Neuronal stem cell (in vitro differentiated cells): Measurements from ENCODE around the gene OTOP3.
A peak's percentile ranks its signal among the peaks of the same experiment; 100 is the strongest.

ENCODE experiments used
- DNase-seq: peaks from one replicate; pipeline ENCODE4 v3.0.0-alpha.2; 2013; ENCODE audit warnings: low spot score
- H2AFZ ChIP-seq: one replicate; pipeline ENCODE4 v1.6.1; 2013; ENCODE audit warnings: mild to moderate bottlenecking, low read length, inconsistent platforms
- H2AK5ac ChIP-seq: 2 replicates; pipeline ENCODE4 v1.6.1; 2013; ENCODE audit warnings: low read depth, mild to moderate bottlenecking, inconsistent platforms, low read length, moderate library complexity, mixed read lengths
- H2BK120ac ChIP-seq: 2 replicates; pipeline ENCODE4 v1.6.1; 2013; ENCODE audit warnings: low read depth, mild to moderate bottlenecking, inconsistent platforms, low read length, moderate library complexity, mixed read lengths
- H2BK12ac ChIP-seq: one replicate; pipeline ENCODE4 v1.6.1; 2013; ENCODE audit warnings: low read length, inconsistent platforms
- H2BK15ac ChIP-seq: 2 replicates; pipeline ENCODE4 v1.6.1; 2013; ENCODE audit warnings: mild to moderate bottlenecking, low read length, inconsistent platforms, mixed read lengths
- H2BK5ac ChIP-seq: one replicate; pipeline ENCODE4 v1.6.1; 2013; ENCODE audit warnings: inconsistent platforms, mild to moderate bottlenecking, low read length, moderate library complexity
- H3K14ac ChIP-seq: one replicate; pipeline ENCODE4 v1.6.1; 2013; ENCODE audit warnings: low read length, inconsistent platforms
- H3K18ac ChIP-seq: 2 replicates; pipeline ENCODE4 v1.6.1; 2013; ENCODE audit warnings: low read length, inconsistent platforms
- H3K23ac ChIP-seq: 2 replicates; pipeline ENCODE4 v1.6.1; 2013; ENCODE audit warnings: low read depth, mild to moderate bottlenecking, mixed read lengths, low read length, inconsistent platforms; ENCODE audit not compliant: poor library complexity
- H3K27ac ChIP-seq: replicated peaks from 3 replicates; pipeline ENCODE4 v1.5.1; 2013; ENCODE audit warnings: low read length, inconsistent platforms
- H3K27me3 ChIP-seq, 3 experiments: 2 replicates each; pipeline ENCODE4 v1.6.1; 2013; ENCODE audit warnings: low read length in 3 of 3, mild to moderate bottlenecking in 2 of 3, inconsistent platforms in 1 of 3, low read depth in 1 of 3, mixed read lengths in 1 of 3, moderate library complexity in 1 of 3; ENCODE audit not compliant: control insufficient read depth in 3 of 3, insufficient read depth in 3 of 3
- H3K36me3 ChIP-seq, 2 donors: replicated peaks in 1 of 2; 2 replicates each; pipeline ENCODE4 v1.6.1; 2013; ENCODE audit warnings: low read length in 2 of 2; ENCODE audit not compliant: control insufficient read depth in 2 of 2, insufficient read depth in 2 of 2
- H3K4ac ChIP-seq: 2 replicates; pipeline ENCODE4 v1.6.1; 2013; ENCODE audit warnings: inconsistent platforms, mild to moderate bottlenecking, low read length, moderate library complexity
- H3K4me1 ChIP-seq, 2 donors: 1 replicate in 1 of 2; 2 replicates in 1 of 2; pipeline ENCODE4 v1.6.1; 2013; ENCODE audit warnings: low read length in 2 of 2, low read depth in 1 of 2; ENCODE audit not compliant: control insufficient read depth in 2 of 2, insufficient read depth in 1 of 2
- H3K4me2 ChIP-seq: one replicate; pipeline ENCODE4 v1.6.1; 2013; ENCODE audit warnings: mild to moderate bottlenecking, low read length, inconsistent platforms; ENCODE audit not compliant: insufficient read depth, poor library complexity, severe bottlenecking
- H3K4me3 ChIP-seq, 2 donors: 2 replicates each; pipeline ENCODE4 v1.5.1; 2013; ENCODE audit warnings: low read length in 2 of 2, mild to moderate bottlenecking in 2 of 2, inconsistent platforms in 1 of 2, moderate library complexity in 1 of 2
- H3K79me1 ChIP-seq: one replicate; pipeline ENCODE4 v1.6.1; 2013; ENCODE audit warnings: low read depth, mild to moderate bottlenecking, inconsistent platforms, low read length, moderate library complexity
- H3K9ac ChIP-seq: one replicate; pipeline ENCODE4 v1.6.1; 2013; ENCODE audit warnings: mild to moderate bottlenecking, low read depth, low read length, inconsistent platforms; ENCODE audit not compliant: poor library complexity
- H3K9me3 ChIP-seq, 2 donors: replicated peaks in 1 of 2; 2 replicates each; pipeline versions ENCODE3 to v1.6.1; 2013; ENCODE audit warnings: low read length in 2 of 2, mild to moderate bottlenecking in 2 of 2, inconsistent platforms in 1 of 2, low read depth in 1 of 2, mixed read lengths in 1 of 2, moderate library complexity in 1 of 2; ENCODE audit not compliant: control insufficient read depth in 2 of 2, insufficient read depth in 1 of 2
- H4K8ac ChIP-seq: one replicate; pipeline ENCODE4 v1.6.1; 2013; ENCODE audit warnings: low read depth, mild to moderate bottlenecking, inconsistent platforms, low read length, moderate library complexity
- H4K91ac ChIP-seq: one replicate; pipeline ENCODE4 v1.6.1; 2013; ENCODE audit warnings: low read length, low read depth, mild to moderate bottlenecking, inconsistent platforms; ENCODE audit not compliant: poor library complexity
- WGBS, 2 donors: extraction: QIAGEN DNeasy Blood & Tissue Kit; methylation state at CpG; one replicate each; pipeline ENCODE4 v1.1.7; 2013; ENCODE audit warnings: missing lambda C conversion rate in 2 of 2, mixed read lengths in 1 of 2; ENCODE audit not compliant: insufficient read length in 2 of 2, insufficient replicate concordance in 1 of 2; ENCODE audit errors: extremely low coverage in 2 of 2; 5-methylcytosine and 5-hydroxymethylcytosine counted together

Gene OTOP3

DNA sequence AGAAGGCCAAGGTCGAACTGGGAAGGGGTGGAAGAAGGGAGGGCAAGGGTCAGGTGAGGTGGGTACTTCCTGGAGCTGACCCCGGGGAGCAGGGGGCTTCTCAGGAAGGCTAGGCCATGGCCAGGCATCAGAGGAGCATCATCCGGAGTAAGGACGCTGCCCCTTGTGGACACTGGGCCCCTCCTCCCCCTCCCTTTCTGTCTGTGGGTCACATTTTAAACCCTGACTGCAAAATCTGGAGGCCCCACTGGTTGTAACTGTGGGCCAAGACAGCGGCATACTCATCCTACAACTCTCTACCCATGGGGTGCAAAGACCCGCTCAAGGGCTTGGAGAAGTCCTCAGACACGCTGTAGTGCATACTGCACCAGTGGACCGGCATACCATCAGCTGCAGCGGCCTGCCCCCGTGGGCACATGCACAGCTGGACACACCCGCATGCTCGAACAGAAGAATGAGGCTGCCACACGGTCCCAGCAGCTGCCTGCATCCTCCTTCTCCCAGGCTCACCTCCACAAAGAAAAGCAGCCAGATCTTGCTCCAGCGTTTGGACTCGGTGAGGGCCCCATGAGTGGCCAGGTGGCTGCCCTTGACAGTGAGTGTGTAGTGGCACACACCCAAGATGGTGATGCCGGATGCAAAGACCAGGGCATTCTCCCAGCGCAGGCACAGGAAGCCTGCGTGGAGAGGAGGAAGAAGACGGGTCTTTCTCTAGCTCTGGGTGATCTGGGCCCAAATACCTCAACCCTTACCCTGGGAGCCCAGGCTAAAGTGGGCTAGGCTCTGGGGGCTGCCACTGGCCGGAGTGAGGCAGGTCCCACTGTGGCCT lies 43.5 kb upstream of the OTOP3 start:
- H3K9me3 ChIP-seq: no peaks in the 10 kb centered on the region
- no peak overlapping the region for H3K4me3 ChIP-seq
- H2BK15ac ChIP-seq: peak overlapping the region; percentile 49
- H3K36me3 ChIP-seq: no peaks in the 10 kb centered on the region
- peak overlapping the region; percentile 71 for H3K18ac ChIP-seq
- no peak overlapping the region for H2AFZ ChIP-seq
- no CpG with 5 or more reads among the region's 20 CpGs for WGBS, 2 donors
- DNase-seq: no peak
- peak overlapping the region; percentile 90 for H2AK5ac ChIP-seq
- no peak overlapping the region for H2BK12ac ChIP-seq
- H3K23ac ChIP-seq: no peak overlapping the region
- H3K4ac ChIP-seq: no peak overlapping the region
- no peak overlapping the region for H4K8ac ChIP-seq
- peaks cover 0 to 7% of the 10 kb centered on the region in 2 donors for H3K4me1 ChIP-seq
- H3K14ac ChIP-seq: peak overlapping the region; percentile 89
- H3K27me3 ChIP-seq: peaks cover 16 to 91% (median 46%) of the 10 kb centered on the region in 3 experiments
- no peaks in the 10 kb centered on the region for H3K79me1 ChIP-seq
- H4K91ac ChIP-seq: no peak overlapping the region
- peak overlapping the region; percentile 70 for H3K9ac ChIP-seq
- H2BK120ac ChIP-seq: no peak overlapping the region
- no peak overlapping the region for H3K4me2 ChIP-seq
- peak overlapping the region; percentile 66 for H2BK5ac ChIP-seq
- H3K27ac ChIP-seq: no peak overlapping the region

- peak within 1 kb of the TSS; percentile 86 for H3K4me2 ChIP-seq
- H3K4me3 ChIP-seq: peak within 1 kb of the TSS in 1 of 2 donors; percentile 74
- H3K27ac ChIP-seq: no peak within 1 kb of the TSS
- H2AFZ ChIP-seq: peak within 1 kb of the TSS; percentile 43
- WGBS, 2 donors: no CpG with 5 or more reads among the region's 86 CpGs
- H4K91ac ChIP-seq: no peak within 1 kb of the TSS
- peak within 1 kb of the TSS; percentile 89 for H3K9ac ChIP-seq
- no peaks in the 10 kb centered on the region for H3K36me3 ChIP-seq
- H2AK5ac ChIP-seq: peak within 1 kb of the TSS; percentile 90
- H4K8ac ChIP-seq: no peak within 1 kb of the TSS
- H2BK5ac ChIP-seq: peak within 1 kb of the TSS; percentile 66
- peaks cover 0 to 7% of the 10 kb centered on the region in 2 donors for H3K4me1 ChIP-seq
- no peak for DNase-seq
- no peak within 1 kb of the TSS for H3K4ac ChIP-seq
- H2BK120ac ChIP-seq: no peak within 1 kb of the TSS
- no peaks in the 10 kb centered on the region for H3K79me1 ChIP-seq
- peak within 1 kb of the TSS; percentile 94 for H3K18ac ChIP-seq
- no peaks in the 10 kb centered on the region for H3K9me3 ChIP-seq
- peak within 1 kb of the TSS; percentile 22 for H2BK12ac ChIP-seq
- H3K23ac ChIP-seq: peak within 1 kb of the TSS; percentile 97
- H3K14ac ChIP-seq: peak within 1 kb of the TSS; percentile 89
- H3K27me3 ChIP-seq: peaks cover 16 to 94% (median 46%) of the 10 kb centered on the region in 3 experiments
- peak within 1 kb of the TSS; percentile 17 for H2BK15ac ChIP-seq
These were observed 42.5 kb upstream of the OTOP3 start, which contains the start of gene FADS6 for GRCh38 chr17:74892974-74893911. TSS of gene FADS6 (minus strand) at chr17:74893633. CDS start at chr17:74893595, 38 bp downstream.

DNA sequence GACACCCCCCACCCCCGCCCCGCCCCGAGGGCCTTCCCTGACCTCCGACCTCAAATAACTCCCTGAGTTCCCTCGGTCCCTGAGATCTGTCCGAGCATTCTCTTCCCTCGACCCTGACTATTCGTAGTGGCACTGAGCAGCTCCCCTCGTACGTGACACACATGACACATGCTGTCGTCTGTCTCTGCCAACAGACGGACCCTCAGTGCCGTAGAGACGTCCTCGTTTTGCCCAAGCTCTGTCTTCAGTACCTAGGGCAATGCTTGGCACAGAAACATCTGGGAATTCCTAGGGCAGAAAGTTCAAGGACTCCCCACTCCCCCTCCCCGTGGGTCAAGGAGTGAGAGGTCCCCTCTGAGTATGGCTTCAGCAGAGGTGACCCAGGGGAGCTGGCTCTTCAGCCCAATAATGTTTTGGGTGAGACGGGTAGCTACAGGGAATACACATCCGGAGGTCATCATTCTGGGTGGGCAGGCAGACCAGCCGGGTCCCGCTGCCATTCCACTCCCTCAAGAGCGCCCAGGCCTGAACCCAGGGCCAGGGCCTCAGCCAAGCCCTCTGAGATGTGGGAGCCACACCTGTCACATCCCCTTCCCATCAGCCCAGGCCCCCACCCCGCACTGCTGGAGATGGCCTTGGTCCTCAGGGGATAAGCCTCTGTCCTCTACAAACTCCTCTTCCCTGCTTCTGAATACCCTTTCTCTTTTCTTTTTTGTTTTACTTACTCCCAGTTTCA lies 41.6 kb upstream of the OTOP3 start:
- H3K4me1 ChIP-seq: peaks cover 0 to 5% of the 10 kb centered on the region in 2 donors
- no peak overlapping the region for H2BK5ac ChIP-seq
- H2BK12ac ChIP-seq: no peak overlapping the region
- H3K27ac ChIP-seq: no peak overlapping the region
- H2BK15ac ChIP-seq: no peak overlapping the region
- H3K4ac ChIP-seq: no peak overlapping the region
- WGBS, 2 donors: no CpG with 5 or more reads among the region's 22 CpGs
- no peaks in the 10 kb centered on the region for H3K79me1 ChIP-seq
- no peaks in the 10 kb centered on the region for H3K36me3 ChIP-seq
- no peak overlapping the region for H3K23ac ChIP-seq
- H3K18ac ChIP-seq: peak overlapping the region; percentile 5
- peak overlapping the region; percentile 86 for H3K4me2 ChIP-seq
- H3K27me3 ChIP-seq: peaks cover 16 to 90% (median 46%) of the 10 kb centered on the region in 3 experiments
- no peak overlapping the region for H4K91ac ChIP-seq
- H3K4me3 ChIP-seq: no peak overlapping the region
- DNase-seq: no peak
- H4K8ac ChIP-seq: no peak overlapping the region
- peak overlapping the region; percentile 10 for H3K14ac ChIP-seq
- H2AK5ac ChIP-seq: no peak overlapping the region
- H3K9me3 ChIP-seq: no peaks in the 10 kb centered on the region
- H2BK120ac ChIP-seq: no peak overlapping the region
- H3K9ac ChIP-seq: no peak overlapping the region
- H2AFZ ChIP-seq: no peak overlapping the region
